GM12874 (cell line): ENCODE results near the gene SNRPD2.

Source experiments
- TF ChIP-seq, protein P1 (sequence below): IDR thresholded peaks from 2 replicates; pipeline ENCODE4 v1.5.1; 2011; ENCODE audit warnings: low read depth, mild to moderate bottlenecking, control low read depth, low read length, moderate library complexity; ENCODE audit not compliant: insufficient read depth

The SNRPD2 gene

DNA sequence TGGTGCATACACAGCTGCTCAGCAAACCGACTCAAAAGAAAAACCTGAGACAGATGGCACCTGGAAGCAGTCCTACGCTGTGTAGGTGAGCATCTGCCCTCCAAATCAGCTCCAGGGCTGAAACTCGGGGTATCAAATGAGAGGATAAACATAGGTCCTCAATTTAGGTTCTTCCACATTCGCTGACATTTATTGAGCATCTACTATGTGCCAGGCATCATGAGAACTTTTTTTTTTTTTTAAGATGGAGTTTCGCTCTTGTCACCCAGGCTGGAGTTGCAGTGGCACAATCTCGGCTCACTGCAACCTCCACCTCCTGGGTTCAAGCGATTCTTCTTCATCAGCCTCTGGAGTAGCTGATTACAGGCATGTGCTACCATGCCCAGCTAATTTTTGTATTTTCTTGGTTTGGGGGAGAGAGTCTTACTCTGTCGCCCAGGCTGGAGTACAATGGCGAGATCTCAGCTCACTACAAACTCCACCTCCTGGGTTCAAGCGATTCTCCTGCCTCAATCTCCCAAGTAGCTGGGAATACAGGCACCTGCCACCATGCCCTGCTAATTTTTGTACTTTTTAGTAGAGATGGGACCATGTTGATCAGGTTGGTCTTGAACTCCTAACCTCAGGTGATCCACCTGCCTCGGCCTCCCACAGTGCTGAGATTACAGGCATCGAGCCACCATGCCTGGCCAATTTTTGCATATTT is 14.1 kb upstream of the SNRPD2 start:
- TF ChIP-seq, protein P1, sequence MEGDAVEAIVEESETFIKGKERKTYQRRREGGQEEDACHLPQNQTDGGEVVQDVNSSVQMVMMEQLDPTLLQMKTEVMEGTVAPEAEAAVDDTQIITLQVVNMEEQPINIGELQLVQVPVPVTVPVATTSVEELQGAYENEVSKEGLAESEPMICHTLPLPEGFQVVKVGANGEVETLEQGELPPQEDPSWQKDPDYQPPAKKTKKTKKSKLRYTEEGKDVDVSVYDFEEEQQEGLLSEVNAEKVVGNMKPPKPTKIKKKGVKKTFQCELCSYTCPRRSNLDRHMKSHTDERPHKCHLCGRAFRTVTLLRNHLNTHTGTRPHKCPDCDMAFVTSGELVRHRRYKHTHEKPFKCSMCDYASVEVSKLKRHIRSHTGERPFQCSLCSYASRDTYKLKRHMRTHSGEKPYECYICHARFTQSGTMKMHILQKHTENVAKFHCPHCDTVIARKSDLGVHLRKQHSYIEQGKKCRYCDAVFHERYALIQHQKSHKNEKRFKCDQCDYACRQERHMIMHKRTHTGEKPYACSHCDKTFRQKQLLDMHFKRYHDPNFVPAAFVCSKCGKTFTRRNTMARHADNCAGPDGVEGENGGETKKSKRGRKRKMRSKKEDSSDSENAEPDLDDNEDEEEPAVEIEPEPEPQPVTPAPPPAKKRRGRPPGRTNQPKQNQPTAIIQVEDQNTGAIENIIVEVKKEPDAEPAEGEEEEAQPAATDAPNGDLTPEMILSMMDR, result no peak

- TF ChIP-seq, protein P1, result no peak
Observed at GRCh38 chr19:45705115-45705514, 13.4 kb upstream of the SNRPD2 start.

GRCh38 chr19:45701676-45702075 is 9.9 kb upstream of the SNRPD2 start:
- TF ChIP-seq, protein P1, result no peak

- TF ChIP-seq, protein P1, result peak; percentile 94
Observed at GRCh38 chr19:45693106-45693788, 1.5 kb upstream of the SNRPD2 start.

DNA sequence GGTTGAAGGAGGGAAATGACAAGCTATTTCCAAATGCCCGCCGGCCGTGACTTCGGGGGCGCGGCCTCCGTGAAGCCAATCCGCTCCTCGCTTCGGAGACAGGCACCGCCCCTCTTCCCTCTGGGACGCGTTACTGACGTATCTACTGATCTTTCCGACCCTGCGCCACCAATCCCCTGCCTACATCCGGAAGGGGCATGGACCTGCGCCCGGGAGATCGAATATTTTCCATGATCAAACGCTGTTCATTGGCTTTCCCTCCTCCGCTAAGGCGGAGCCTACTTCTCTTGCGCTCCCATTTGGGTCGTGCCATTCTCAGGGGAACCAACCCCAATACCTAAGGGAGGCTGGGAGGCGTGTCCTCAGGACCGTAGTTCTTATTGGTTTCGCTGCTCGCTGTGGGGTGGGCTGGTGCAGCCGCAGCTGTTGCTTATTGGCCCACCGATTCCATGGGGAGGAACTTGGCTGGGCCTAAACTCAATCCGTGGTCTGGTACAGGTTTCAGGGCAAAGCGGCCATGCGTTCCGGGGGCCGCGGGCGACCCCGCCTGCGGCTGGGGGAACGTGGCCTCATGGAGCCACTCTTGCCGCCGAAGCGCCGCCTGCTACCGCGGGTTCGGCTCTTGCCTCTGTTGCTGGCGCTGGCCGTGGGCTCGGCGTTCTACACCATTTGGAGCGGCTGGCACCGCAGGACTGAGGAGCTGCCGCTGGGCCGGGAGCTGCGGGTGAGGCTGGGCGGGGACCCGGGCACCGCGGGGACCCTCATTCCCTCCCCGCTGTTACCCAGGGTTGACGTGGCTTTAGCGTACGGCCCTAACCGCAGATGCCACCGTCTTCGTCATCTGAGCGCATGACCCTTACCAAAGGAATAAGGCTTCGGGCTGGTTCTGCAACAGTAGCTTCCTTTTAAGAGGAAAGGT is 693 bp upstream of the SNRPD2 start, which contains the start of gene QPCTL:
QPCTL (plus strand) TSS at position 480 of the 919 bp plus-strand sequence; CDS start at position 518, 38 bp downstream.
- TF ChIP-seq, protein P1, result no peak

GRCh38 chr19:45687599-45687998 is 4.2 kb downstream of the SNRPD2 start:
- TF ChIP-seq, protein P1, result no peak

GRCh38 chr19:45682908-45683307 is 8.8 kb downstream of the SNRPD2 start:
- TF ChIP-seq, protein P1, result no peak
